ENCODE measurements around the gene FMO2.

Gene FMO2

GRCh38 chr1:171185091-171185490 is at the start of gene FMO2:
Gene FMO2, plus strand, starts transcription at chr1:171185300. Its CDS starts 414 bp downstream, at chr1:171185714.
- no peak for DNase-seq (ENCODE audit: low spot score)

DNA sequence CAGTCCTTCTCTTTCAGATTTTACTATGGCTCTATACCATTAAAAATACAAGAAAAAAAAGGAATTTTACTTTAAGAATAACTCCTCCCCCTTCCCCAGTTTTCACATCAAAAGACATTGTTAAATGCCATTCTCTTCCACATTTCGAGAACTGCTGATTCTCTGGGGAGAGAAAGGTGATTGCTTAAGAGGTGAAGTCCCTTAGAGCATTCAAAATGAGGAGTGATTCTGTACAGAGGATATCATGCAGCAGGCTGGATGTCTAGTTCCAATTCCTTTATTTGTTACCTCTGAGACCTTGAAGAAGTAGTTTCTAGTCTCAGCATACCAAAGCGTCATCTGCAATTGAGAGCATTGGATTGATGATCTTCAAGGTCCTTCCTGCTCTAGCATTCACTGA is 47.5 kb upstream of the FMO2 start:
- DNase-seq (ENCODE audit: low spot score): no peak

- no peak for DNase-seq (ENCODE audit: low spot score)
Measured at GRCh38 chr1:171138980-171139379, 46.1 kb upstream of the FMO2 start.

DNA sequence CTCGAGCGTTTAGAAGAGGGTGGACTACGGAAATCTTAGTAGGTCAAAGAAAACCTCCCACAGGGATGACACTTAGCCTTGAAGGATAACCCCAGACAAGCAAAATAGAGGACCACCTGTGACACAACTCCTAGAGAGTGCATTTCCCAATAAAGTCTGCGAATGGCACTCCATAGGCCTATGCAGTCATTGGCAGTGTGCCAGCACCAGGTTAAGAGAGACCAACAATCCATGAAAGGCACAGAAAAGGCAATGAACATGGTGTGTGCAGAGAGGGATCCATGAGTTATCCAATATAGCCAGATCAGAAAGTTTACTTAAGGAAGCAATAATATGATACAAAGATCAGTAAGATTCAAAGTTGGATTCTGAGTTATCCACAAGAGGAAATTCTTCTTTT is 45.2 kb upstream of the FMO2 start:
- no peak for DNase-seq (ENCODE audit: low spot score)

DNA sequence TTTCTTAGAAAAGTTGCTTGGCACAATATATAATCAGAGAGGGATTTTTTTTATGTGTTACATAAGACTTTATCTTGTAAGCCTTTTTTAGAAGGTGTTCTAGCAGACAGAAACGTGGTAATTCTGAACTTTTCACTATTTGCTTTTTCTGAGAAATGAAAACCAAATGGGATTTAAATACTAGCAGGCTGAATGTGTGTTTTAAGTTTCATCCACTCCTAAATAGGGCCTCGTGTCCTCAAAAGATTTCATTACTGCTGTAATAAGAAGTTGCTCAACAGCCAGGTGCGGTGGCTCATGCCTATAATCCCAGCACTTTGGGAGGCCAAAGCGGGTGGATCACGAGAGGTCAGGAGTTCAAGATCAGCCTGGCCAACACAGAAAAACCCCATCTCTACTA is 44.7 kb upstream of the FMO2 start:
- DNase-seq (ENCODE audit: low spot score): no peak

GRCh38 chr1:171140956-171141687 is 44.0 kb upstream of the FMO2 start:
- DNase-seq (ENCODE audit: low spot score): no peak

GRCh38 chr1:171141688-171142415 is 43.2 kb upstream of the FMO2 start:
- DNase-seq (ENCODE audit: low spot score): no peak

DNA sequence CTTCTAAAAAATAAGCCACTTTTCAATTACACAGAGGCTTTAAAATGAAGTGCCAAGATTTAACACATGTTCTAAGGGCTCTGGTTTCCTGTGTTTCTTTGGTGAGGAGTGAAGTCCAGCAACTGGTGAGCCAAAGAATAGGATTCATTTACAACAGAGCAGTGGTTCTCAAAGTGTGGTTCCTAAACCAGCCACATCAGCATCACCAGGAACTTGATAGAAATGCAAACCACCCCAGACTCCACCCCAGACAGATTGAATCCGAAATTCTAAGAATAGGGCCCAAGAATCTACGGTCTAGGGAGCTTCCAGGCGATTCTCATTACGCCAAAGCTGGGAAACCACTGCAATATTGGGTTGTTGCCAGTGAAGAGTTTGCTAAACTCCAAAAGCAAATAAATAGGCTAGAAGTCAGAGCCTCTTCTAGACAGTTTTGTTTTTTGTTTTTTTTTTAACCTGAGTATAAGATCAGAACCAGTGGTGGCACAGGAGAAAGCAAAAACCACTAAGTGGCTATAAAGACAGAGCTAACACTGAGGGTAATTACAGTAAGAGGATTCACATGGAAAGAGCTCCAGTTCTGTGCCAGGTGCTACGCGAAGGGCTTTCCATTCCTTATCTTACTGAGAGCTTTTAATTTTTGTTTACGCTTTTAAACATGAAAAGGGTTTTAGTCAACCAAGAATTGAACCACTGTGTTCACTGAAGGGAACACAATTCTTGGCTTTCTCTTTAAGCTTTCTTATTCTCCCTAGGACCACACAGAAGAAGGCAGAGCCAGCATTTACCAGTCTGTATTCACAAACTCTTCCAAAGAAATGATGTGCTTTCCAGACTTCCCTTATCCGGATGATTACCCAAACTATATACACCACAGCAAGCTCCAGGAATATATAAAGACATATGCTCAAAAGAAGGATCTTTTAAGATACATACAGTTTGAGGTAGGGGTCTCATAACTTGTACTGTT is 42.4 kb upstream of the FMO2 start:
- DNase-seq (ENCODE audit: low spot score): no peak

GRCh38 chr1:171150156-171150555 is 34.9 kb upstream of the FMO2 start:
- DNase-seq (ENCODE audit: low spot score): no peak

GRCh38 chr1:171152549-171152948 is 32.6 kb upstream of the FMO2 start:
- DNase-seq (ENCODE audit: low spot score): no peak

- no peak for DNase-seq (ENCODE audit: low spot score)
Measured at GRCh38 chr1:171155484-171155883, 29.6 kb upstream of the FMO2 start.

- no peak for DNase-seq (ENCODE audit: low spot score)
Measured at GRCh38 chr1:171158096-171158495, 27.0 kb upstream of the FMO2 start.

GRCh38 chr1:171158551-171158950 is 26.5 kb upstream of the FMO2 start:
- no peak for DNase-seq (ENCODE audit: low spot score)

GRCh38 chr1:171159148-171159547 is 26.0 kb upstream of the FMO2 start:
- DNase-seq (ENCODE audit: low spot score): no peak

DNA sequence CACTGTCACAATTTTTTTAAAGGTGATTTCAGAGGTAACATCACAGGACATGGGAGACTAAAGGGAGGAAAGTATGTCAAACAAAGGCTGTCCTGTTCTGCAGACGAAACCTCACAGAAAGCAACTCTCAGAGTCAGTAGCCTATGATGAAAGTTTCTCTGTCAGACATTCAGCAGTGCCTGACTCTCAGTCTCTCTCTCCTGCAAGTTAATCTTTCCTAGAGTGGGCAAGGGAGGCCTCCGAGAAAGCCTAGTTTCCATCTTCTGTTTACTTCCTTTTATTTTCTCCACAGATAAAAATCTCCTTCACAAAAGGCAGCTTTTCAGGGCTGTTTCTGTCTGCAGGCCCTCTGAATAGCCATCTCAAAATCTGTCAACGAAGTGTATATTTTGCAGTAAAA is 24.9 kb upstream of the FMO2 start:
- no peak for DNase-seq (ENCODE audit: low spot score)

DNA sequence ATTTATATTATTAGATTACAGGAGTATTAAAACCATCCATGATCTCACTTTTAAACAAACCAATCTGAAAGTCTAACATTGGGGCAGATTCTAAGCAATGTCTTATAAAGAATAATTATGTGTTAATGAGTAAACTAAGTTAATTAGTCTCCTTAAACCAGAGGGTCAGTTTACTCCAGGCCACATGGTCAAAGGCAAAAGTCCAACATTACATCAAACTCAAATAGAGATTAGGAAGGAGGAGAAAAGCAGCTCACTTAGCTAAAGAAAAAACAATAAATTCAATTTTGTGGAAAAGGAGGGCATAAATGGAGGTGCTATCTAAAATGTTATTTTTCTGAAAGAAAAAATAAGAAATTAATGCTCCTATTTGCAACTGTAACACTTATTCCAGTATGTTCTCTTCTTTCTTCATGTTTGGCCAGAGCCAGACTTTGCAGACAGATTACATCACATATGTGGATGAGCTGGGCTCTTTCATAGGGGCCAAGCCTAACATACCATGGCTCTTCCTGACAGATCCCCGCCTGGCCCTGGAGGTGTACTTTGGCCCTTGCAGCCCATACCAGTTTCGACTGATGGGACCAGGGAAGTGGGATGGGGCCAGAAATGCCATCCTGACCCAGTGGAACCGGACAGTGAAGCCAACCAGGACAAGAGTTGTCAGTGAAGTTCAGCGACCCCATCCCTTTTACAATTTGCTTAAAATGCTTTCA is 24.3 kb upstream of the FMO2 start:
- DNase-seq (ENCODE audit: low spot score): no peak

- no peak for DNase-seq (ENCODE audit: low spot score)
Measured at GRCh38 chr1:171161431-171161830, 23.7 kb upstream of the FMO2 start.

DNA sequence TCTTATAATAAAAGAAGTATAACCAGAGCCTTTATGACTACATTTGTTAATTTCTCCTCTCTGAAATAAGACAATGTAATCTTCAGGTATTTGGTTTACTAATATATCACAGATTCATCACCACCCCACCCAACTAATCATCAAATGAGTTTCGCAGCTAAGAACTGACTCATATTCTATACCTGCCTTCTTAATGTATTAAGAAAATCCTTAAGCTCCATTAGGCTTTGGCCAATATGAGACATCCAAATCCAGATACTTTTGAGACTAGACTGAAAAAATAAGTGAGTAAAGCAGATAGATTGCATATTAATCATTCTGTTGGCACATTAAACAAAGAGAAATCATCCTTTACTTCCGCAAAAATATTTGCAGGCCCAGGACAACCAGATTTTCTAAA is 18.7 kb upstream of the FMO2 start:
- no peak for DNase-seq (ENCODE audit: low spot score)

DNA sequence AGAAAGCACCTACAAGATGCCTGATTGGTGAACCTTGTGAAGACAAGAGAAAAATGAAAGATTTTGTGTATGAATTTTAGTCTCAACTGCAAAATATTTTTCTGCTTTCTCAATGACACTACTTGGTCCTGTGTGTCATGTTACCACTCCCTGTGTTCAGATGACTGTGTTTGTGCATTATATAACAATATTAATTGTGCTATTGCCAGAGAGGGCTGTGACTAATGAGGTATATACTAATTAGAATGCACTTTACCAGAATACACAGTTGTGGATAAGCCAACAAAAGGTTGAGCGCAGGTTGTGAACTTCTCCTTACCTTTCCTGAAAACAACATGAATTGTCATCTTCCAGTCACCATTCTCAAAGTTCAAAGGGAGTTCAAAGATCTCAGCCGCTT is 17.3 kb upstream of the FMO2 start:
- no peak for DNase-seq (ENCODE audit: low spot score)

GRCh38 chr1:171172471-171172870 is 12.6 kb upstream of the FMO2 start:
- no peak for DNase-seq (ENCODE audit: low spot score)

DNA sequence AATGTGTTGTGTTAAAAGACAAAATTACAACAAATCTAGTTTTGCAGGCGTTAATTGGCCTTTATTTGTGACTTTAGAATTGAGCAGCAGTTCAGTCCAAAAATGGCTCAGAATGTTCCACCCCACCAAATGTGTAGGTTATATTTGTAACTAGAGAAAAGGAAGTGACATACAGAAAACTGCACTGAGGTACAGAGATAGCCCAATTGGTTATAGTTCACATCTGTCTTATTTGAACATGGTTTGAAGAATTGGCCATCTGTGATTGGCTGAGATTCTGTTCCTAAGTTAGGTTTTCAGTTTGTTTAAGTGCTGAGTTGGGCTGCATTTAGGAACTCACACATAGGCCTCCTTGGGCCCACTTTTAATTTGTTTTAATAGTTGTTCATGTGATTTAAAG is 12.0 kb upstream of the FMO2 start:
- DNase-seq (ENCODE audit: low spot score): no peak

All from hematopoietic multipotent progenitor cell treated with erythropoietin and hydrocortisone succinate and interleukin-3 and kit ligand, for 15 days (in vitro differentiated cells).